GM21528 (cell line): ENCODE measurements around the gene FRMPD3.

Experiments used
- ATAC-seq: cut with Tn5 transposase; IDR thresholded peaks from one replicate; pipeline ENCODE4 v1.9.1; 2021; ENCODE audit warnings: mild to moderate bottlenecking, moderate library complexity; ENCODE audit not compliant: unreplicated experiment, low FRiP score

The FRMPD3 gene

DNA sequence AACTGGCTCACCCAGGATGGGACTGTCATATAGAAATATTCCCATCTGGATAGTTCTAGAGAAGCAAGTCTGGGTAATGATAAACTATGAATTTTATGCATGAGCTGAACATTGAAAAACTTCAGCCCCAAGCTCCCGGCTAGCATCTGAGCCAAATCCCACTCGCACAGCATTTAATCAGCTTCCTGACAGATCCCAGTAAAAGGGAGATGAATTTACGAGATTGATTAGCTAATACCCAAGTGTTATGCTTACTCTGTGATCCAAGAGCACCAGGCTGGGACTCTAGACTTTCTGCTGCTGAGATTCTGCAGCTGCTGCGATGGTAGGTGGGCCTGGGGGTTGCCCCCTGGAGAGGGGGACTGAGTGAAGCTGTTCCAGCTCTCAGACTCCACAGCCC, 28.0 kb downstream of the FRMPD3 start:
- no peak for ATAC-seq

DNA sequence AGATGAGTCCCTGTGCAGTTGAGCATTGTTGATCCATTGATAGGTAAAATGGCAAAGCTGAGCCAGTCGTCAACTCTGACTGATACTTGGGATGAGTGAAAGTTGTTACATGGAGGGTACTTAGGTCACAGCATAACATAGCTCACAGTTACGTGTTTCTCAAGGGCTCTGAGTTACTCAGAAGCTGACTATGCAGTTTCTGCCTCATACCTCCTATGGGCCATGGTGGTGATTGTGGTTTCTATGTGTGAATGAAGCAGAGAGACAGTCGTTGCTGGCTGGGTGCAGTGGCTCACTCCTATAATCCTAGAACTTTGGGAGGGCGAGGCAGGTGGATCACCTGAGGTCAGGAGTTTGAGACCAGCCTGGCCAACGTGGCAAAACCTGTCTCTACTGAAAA, 30.8 kb downstream of the FRMPD3 start:
- ATAC-seq, result no peak

DNA sequence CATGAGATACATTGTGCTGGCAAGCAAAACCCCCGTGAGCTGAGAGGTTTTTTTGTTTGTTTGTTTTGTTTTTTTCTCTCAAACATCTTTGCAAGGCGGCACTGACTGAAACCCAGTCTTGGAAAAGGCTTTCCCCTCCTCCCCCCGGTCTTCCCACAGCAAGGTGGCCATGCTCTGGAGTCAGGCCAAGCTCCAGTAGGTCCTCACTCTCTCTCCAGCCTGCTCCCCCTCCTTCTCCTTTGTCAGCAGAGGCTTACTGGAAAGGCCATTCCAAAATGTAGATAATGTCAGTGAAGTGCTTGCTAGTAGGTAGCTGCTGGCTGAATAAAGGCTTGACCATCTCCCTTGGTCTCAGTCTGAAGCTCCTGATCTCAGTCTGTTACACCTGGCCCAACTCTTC, 32.6 kb downstream of the FRMPD3 start:
- no peak for ATAC-seq

DNA sequence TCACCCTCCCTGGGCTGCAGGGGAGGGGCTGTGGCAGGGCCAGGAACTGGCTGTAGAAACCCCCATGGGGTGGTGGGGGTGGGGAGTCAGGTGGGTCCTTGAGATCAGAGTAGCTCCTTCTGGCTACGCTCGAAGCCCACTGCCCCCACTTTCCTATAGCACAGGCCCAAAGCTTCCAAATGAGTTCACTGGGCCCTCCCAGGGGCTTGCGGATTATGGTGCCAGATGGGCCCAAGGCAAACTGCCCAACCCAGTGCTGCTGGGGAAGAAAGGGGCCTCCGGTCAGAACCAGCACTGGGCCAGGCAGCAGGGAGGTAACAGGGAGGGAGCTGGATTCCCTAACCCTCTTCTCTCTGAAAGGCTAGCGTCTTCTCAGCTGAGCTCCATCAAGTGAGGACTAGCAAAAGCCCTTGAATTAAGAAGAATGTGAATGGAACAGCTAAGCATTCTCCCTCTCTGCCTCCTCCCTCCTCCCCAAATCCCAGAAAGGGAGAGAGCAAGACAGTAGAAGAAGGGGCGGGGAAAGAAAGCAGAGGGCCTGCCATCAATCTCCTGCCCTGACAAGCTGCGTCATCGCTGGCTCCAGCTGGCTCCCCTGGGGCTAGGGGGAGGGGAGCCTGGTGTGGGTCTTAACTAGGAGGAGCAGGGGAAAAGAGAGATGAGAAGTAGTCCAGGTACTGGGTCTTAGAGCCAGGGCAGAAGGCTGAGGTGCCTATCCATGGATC, 34.7 kb downstream of the FRMPD3 start:
- ATAC-seq, result no peak

GRCh38 chrX:107485013-107485412, 35.6 kb downstream of the FRMPD3 start:
- no peak for ATAC-seq

DNA sequence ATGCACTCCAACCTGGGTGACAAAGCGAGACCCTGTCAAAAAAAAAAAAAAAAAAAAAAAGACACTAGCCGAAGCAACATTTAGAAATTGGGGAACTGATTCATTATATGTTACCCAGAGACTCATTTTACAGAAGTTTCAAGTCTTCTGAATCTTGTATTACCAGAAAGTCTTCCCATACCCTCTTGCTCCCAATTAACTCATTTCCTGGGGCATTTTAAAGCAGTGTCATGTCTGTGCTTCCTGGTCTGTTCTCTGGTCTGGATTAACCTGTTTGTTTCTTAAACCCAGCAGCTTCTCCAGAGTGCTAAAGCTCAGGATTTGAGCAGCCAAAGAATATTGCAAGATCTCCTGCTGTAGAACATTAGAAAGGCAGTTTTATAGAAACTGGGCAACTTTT, 43.7 kb downstream of the FRMPD3 start:
- no peak for ATAC-seq

GRCh38 chrX:107496786-107497185, 47.3 kb downstream of the FRMPD3 start:
- no peak for ATAC-seq
